Sigmoid colon (tissue), 4 donors: Measurements from ENCODE around the gene CPA3.

Experiments
- CTCF ChIP-seq, 4 experiments: fragments of 450-650 bp in 3 of 4; fragments of 200-600 bp in 1 of 4; IDR thresholded peaks; one replicate each; pipeline ENCODE4 v1.5.1; 2016 to 2019; ENCODE audit warnings: antibody characterized with exemption in 4 of 4, mild to moderate bottlenecking in 3 of 4, moderate library complexity in 2 of 4
- POLR2A ChIP-seq, 2 donors: fragments of 450-650 bp; IDR thresholded peaks; one replicate each; pipeline ENCODE4 v1.6.1; 2016; ENCODE audit warnings: antibody characterized with exemption in 2 of 2, mild to moderate bottlenecking in 2 of 2, moderate library complexity in 2 of 2
- POLR2AphosphoS5 ChIP-seq, 4 donors: sonication (generic); formaldehyde crosslinking; IDR thresholded peaks; one replicate each; pipeline ENCODE4 v1.6.1; 2017; ENCODE audit warnings: antibody characterized with exemption in 4 of 4

- TF ChIP-seq CTCF (IDR thresholded peaks at IDR 0.05) (no peak), POLR2A (IDR thresholded peaks at IDR 0.05) (no peak), POLR2AphosphoS5 (IDR thresholded peaks at IDR 0.05) (no peak)
These were observed 66.5 kb downstream of the CPA3 start for GRCh38 chr3:148931574-148931973.
